Parathyroid adenoma (tissue), 2 donors: ENCODE results near the gene SRGAP1.

ENCODE experiments used
- H2AFZ ChIP-seq: fragments of 300-600 bp; sonication (generic); one replicate; pipeline ENCODE4 v1.7.0; 2017; ENCODE audit warnings: antibody characterized with exemption, mild to moderate bottlenecking
- H3K27ac ChIP-seq: fragments of 300-600 bp; sonication (generic); one replicate; pipeline ENCODE4 v1.7.0; 2017
- H3K27me3 ChIP-seq: fragments of 300-600 bp; sonication (generic); one replicate; pipeline ENCODE4 v1.7.0; 2017; ENCODE audit warnings: low read length; ENCODE audit not compliant: control insufficient read depth, insufficient read depth
- H3K36me3 ChIP-seq: fragments of 300-600 bp; sonication (generic); one replicate; pipeline ENCODE4 v1.7.0; 2017; ENCODE audit warnings: low read length; ENCODE audit not compliant: control insufficient read depth, insufficient read depth
- H3K4me1 ChIP-seq: fragments of 300-600 bp; sonication (generic); one replicate; pipeline ENCODE4 v1.7.0; 2017; ENCODE audit warnings: control low read depth
- H3K4me2 ChIP-seq: fragments of 300-600 bp; sonication (generic); one replicate; pipeline ENCODE4 v1.7.0; 2017; ENCODE audit warnings: low read length
- H3K4me3 ChIP-seq: fragments of 300-600 bp; sonication (generic); one replicate; pipeline ENCODE4 v1.7.0; 2017; ENCODE audit warnings: low read depth, low read length
- H3K79me2 ChIP-seq: fragments of 300-600 bp; sonication (generic); one replicate; pipeline ENCODE4 v1.7.0; 2017; ENCODE audit warnings: control low read depth
- H3K9ac ChIP-seq: fragments of 300-600 bp; sonication (generic); one replicate; pipeline ENCODE4 v1.7.0; 2017; ENCODE audit warnings: mild to moderate bottlenecking
- H3K9me3 ChIP-seq: fragments of 300-600 bp; sonication (generic); one replicate; pipeline ENCODE4 v1.7.0; 2017; ENCODE audit warnings: low read length; ENCODE audit not compliant: control insufficient read depth
- TF ChIP-seq, protein P1 (sequence below): fragments of 300-600 bp; sonication (generic); IDR thresholded peaks from one replicate; pipeline ENCODE4 v1.7.0; 2017; ENCODE audit warnings: antibody characterized with exemption, mild to moderate bottlenecking
- donor health status: primary hyperparathyroidism.

SRGAP1 gene

DNA sequence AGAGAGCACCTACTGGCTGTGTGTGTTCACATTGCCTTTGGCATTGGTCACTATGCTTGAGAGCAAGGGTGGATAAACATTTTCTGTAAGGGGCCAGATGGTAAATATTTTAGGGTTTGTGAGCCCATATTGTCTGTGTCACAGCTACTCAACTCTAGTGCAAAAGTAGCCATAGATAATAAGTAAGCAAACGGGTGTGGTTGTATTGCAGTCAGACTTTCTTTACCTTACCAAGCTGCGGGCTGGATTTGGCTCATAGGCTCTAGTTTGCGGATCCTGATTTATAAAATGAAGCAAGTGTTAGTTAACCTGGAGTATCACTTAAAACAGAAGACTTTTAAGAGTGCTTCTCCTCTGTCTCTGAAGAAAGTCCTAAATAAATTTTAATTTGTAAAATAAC is 208.6 kb downstream of the SRGAP1 start:
- Histone ChIP-seq H3K4me1 (peaks cover 2% of the 10 kb centered on the region), H3K9ac (no peak overlapping the region), H3K27me3 (no peaks in the 10 kb centered on the region), H3K79me2 (no peaks in the 10 kb centered on the region), H2AFZ (no peak overlapping the region), H3K36me3 (no peaks in the 10 kb centered on the region), H3K9me3 (no peaks in the 10 kb centered on the region), H3K4me3 (no peak overlapping the region), H3K27ac (no peak overlapping the region), H3K4me2 (no peak overlapping the region)
- TF ChIP-seq, protein P1, sequence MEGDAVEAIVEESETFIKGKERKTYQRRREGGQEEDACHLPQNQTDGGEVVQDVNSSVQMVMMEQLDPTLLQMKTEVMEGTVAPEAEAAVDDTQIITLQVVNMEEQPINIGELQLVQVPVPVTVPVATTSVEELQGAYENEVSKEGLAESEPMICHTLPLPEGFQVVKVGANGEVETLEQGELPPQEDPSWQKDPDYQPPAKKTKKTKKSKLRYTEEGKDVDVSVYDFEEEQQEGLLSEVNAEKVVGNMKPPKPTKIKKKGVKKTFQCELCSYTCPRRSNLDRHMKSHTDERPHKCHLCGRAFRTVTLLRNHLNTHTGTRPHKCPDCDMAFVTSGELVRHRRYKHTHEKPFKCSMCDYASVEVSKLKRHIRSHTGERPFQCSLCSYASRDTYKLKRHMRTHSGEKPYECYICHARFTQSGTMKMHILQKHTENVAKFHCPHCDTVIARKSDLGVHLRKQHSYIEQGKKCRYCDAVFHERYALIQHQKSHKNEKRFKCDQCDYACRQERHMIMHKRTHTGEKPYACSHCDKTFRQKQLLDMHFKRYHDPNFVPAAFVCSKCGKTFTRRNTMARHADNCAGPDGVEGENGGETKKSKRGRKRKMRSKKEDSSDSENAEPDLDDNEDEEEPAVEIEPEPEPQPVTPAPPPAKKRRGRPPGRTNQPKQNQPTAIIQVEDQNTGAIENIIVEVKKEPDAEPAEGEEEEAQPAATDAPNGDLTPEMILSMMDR: no peak

- TF ChIP-seq, protein P1: no peak
- Histone ChIP-seq H3K27me3 (no peaks in the 10 kb centered on the region), H3K4me2 (no peak overlapping the region), H3K27ac (no peak overlapping the region), H3K4me3 (no peak overlapping the region), H3K79me2 (no peaks in the 10 kb centered on the region), H2AFZ (no peak overlapping the region), H3K4me1 (peaks cover 2% of the 10 kb centered on the region), H3K9ac (no peak overlapping the region), H3K36me3 (no peaks in the 10 kb centered on the region), H3K9me3 (no peaks in the 10 kb centered on the region)
Observed at GRCh38 chr12:64054079-64054520, 209.6 kb downstream of the SRGAP1 start.

DNA sequence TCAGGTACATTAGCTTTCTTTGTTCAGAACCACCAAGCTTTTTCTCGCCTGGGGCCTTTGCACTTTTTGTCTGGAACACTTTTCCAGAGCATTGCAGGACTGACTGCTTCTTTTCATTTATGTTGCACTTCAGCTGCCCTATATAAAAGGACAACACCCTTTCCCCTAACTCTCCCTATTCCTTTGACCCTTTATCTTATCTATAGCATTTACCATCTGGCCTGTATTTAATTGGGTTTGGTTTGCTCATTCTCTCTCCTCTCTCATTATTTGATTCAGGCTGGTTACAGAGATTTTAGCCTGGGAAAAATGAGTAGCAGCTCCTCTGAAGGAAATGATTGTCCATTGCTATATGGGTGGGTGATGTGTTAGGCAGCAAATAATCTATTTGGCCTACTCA is 212.2 kb downstream of the SRGAP1 start:
- H3K4me3 ChIP-seq: no peak overlapping the region
- no peaks in the 10 kb centered on the region for H3K36me3 ChIP-seq
- H3K27me3 ChIP-seq: no peaks in the 10 kb centered on the region
- H3K27ac ChIP-seq: no peak overlapping the region
- peaks cover 2% of the 10 kb centered on the region for H3K4me1 ChIP-seq
- no peak overlapping the region for H3K4me2 ChIP-seq
- TF ChIP-seq, protein P1: no peak
- no peak overlapping the region for H2AFZ ChIP-seq
- H3K79me2 ChIP-seq: no peaks in the 10 kb centered on the region
- no peak overlapping the region for H3K9ac ChIP-seq
- no peaks in the 10 kb centered on the region for H3K9me3 ChIP-seq

DNA sequence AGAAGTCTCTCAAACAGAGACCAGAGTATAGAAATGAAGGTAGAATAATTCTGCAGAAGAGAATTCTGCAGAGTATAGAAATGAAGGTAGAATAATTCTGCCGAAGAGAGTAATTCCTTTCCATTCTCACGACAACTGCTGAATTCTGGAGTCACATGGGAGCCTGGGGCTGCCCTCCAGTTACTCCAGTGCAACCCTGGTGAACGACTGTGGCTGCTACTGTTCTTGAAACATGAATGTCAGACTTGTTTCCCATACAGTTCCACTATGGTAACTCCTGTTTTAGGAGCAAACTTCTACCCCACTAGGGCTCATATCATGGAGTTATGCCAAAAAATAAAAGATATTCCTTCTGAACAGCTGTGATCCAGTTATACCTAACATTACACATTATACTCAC is 213.2 kb downstream of the SRGAP1 start:
- H3K4me3 ChIP-seq: no peak overlapping the region
- H3K27me3 ChIP-seq: no peaks in the 10 kb centered on the region
- H3K4me2 ChIP-seq: no peak overlapping the region
- H3K79me2 ChIP-seq: no peaks in the 10 kb centered on the region
- TF ChIP-seq, protein P1: no peak
- peaks cover 2% of the 10 kb centered on the region for H3K4me1 ChIP-seq
- H3K36me3 ChIP-seq: no peaks in the 10 kb centered on the region
- H3K27ac ChIP-seq: no peak overlapping the region
- H3K9me3 ChIP-seq: no peaks in the 10 kb centered on the region
- no peak overlapping the region for H3K9ac ChIP-seq
- no peak overlapping the region for H2AFZ ChIP-seq

GRCh38 chr12:64058541-64059265 is 214.2 kb downstream of the SRGAP1 start:
- H2AFZ ChIP-seq: no peak overlapping the region
- H3K9ac ChIP-seq: no peak overlapping the region
- no peaks in the 10 kb centered on the region for H3K36me3 ChIP-seq
- H3K79me2 ChIP-seq: no peaks in the 10 kb centered on the region
- no peak overlapping the region for H3K4me2 ChIP-seq
- H3K27me3 ChIP-seq: no peaks in the 10 kb centered on the region
- H3K4me1 ChIP-seq: peaks cover 2% of the 10 kb centered on the region
- no peaks in the 10 kb centered on the region for H3K9me3 ChIP-seq
- no peak overlapping the region for H3K4me3 ChIP-seq
- no peak overlapping the region for H3K27ac ChIP-seq
- TF ChIP-seq, protein P1: no peak
